EH (cell line): Measurements from ENCODE around the gene KRTAP4-11.
"Not testable (repeated sequence)": the region's sequence is repeated elsewhere in the genome, so short reads cannot be mapped to it uniquely, and the experiment has no call there.

Experiments used
- DNase-seq: peaks from one replicate; pipeline ENCODE4 v3.0.0-alpha.2; 2015; ENCODE audit warnings: low read depth

Gene KRTAP4-11

DNA sequence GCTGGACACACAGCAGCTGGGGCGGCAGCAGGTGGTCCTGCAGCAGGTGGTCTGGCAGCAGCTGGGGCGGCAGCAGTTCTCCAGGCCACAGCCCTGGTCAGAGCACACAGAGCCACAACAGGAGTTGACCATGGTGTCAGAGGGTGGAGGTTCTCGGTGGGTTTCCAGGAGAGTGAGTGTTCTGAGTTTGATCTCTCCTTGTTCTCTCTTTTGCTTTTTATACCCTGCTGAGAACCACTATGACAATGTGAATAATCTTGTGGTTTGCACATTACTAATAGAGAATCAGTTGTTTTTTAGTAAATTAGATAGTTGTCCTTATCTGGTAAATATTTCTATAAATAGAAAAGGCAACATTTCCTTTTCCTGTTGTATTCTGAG lies 5.8 kb upstream of the KRTAP4-11 start, which contains the start of gene KRTAP4-12:
TSS of gene KRTAP4-12 (minus strand) at position 192 of the 381 bp plus-strand sequence. CDS start at position 132, 60 bp downstream.
- DNase-seq: peak; percentile 36

DNA sequence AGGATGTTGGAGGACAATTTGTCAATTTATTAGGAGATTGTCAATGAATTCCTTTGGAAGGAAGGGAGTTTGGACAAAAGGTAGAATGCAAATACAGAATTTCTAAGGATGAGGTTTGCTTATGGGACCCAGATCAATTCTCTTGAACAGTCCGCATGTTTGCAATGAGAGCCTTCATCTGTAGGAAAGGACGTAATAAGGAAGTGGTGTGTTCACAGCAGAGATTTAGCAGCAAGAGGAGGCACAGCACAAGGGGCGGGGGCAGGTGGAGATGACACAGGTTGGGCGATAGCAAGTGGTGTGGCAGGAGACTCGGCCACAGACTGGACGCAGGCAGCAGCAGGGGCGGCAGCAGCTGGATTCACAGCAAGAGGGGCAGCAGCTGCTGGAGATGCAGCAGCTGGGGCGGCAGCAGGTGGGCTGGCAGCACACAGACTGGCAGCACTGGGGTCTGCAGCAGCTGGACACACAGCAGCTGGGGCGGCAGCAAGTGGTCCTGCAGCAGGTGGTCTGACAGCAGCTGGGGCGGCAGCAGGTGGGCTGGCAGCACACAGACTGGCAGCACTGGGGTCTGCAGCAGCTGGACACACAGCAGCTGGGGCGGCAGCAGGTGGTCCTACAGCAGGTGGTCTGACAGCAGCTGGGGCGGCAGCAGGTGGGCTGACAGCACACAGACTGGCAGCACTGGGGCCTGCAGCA lies 5.3 kb upstream of the KRTAP4-11 start:
- not testable (repeated sequence) for DNase-seq

DNA sequence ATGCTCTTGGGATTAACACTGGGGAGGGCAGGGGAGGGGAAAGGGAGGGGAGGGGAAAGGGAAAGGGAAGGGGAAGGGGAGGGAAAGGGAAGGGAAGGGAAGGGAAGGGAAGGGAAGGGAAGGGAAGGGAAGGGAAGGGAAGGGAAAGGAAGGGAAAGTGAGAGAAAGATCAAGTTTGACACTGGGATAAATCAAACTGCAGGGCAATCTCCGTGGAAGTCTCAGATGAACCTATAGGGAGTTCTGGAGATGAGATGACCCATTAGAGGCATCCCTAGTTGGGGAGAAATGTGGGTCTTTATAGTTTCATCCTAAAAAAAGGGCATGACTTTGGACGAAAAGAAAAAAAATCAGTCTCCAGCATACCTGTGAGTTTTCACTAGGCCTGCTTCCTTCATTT lies 3.6 kb upstream of the KRTAP4-11 start:
- DNase-seq: no peak

DNA sequence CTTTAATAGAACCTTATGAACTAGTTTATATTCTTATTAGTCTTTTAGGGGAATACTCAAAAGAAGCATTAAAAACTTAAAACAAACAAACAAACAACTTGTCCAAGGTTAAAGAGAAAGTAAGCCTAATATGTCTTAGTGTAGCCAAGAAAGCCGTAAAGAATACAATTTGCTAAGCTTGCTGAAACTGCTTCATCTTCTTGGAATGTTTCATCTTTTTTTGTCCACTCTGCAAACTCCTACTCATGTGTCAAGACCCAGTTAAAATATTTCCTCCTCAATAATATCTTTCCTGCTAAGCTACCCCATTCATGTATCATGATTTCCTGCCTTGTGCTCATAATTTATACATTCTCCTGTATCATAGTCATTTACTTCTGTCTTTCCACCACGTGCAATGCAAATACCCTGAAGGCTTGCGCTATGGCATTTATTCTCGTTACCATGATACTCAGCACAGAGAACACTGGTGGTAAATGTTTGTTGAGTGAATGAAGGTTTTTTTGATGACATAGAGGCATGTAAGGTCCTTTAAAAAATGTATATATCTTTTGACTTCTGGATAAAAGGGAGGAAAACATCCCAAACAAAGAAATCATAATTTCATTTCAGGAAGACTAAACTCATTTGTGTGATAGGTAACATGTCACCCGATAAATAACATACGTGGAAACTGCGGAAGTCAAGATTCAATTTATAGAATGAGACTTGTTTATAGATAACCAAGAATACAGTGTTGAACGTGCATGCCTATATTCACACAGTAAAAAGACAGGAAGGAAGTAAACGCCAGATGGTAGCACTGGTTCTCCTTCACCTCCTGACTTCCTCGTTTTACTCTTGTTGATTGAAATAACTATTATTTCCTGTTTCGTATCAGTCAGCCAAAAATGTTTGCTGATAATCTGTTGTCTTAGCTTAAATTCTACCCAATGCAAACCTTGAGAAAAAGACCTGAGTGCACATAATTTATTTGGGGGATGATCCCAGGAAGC lies 1.8 kb upstream of the KRTAP4-11 start:
- DNase-seq: peak; percentile 70

DNA sequence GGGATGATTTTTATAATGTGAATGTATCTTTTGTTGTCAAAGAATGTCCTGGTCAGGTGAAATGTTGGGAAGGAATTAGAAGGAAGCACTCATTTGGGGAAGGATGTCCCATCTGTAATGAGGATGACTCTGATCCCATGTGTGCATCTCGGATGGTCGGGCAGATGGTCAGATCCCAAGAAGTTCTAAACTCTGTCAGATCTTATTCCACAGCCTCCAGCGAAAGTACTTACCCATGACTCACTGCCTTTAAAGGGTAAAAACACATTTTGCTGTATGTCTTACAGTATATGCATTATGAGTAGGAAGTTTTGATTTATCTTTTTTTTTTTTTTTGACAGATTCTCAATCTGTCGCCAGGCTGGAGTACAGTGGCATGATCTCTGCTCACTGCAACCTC lies 548 bp upstream of the KRTAP4-11 start:
- DNase-seq: peak; percentile 81

DNA sequence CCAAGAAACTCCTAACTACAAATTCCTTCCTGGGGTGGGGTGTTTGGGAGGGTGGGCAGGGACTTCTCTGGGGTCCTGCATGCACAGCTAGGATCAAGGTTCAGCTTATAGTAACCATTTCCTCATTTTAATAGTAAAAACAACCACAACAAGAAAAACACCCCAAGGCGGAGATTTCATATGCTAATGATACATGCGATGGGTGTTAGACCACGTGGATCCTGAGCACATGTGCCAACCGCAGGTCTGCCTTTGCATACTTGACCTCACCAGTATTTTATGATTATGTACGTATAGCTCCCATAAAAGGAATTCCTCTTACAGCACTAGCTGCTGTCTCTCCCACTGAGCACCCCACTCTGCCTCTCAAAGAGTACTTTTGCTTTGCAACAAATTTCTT lies 1.9 kb downstream of the KRTAP4-11 start:
- DNase-seq: peak; percentile 71

DNA sequence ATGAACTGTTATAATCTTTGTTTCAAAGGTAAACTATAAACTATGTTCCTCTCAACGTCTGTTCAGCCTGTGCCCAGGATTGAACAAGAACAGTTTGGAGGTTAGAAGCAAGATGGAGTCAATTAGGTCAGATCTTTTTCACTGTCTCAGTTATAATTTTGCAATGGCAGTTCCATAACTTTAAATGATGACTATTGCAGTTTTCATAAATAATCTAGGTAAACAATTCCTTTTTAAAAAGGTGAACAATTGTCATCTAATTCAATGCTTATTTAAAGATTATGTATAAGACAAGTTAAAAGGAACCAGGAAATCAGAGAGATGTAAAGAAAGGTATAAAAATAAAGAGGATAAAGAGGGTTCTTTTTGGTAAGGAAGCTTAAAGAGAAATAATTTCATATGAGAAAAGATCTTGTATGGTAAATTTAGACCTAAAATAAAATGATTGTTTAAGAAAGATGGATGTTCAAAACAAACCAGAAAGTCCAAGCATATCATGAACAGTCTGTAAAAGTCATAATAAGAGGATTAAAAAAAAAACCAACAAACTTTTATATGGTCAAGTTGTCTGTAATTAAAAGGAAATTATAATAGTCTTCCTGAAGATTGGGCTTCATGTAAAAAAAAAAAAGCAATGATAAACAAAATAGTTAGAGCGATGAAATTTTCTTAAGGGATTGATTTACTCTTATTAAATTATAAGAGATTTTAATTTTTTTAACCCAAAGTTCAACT lies 6.9 kb downstream of the KRTAP4-11 start:
- DNase-seq: no peak

DNA sequence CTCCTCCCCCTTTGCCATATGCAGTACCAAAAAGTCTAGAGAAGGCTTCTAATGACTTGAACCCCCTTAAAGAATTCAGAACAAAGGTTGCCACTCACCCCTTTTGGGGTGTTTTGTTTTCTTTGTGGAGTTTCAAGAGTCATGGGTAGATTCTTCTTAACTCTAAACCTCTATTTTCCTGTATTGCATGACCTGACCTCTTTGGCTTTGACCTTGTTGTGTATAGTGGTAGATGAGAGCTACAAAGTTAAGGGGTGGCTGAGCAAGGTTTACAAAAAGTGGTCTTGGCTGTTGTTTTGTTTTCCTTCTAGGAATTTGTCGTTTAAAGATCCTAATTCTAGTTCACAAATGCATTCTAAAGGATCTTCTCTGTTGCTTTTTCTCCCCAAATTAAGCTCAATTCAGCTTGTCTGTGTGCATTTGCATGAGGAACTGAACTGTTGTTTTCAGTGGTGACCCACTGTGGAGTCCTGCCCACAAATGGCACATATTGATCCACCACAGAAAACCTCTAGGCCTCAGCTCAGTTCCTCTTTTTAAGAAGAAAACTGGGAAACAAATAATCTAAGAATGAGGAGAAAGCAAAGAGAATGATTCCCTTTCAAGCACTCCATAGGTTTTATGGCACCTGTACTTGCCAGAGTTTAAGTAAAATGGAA lies 9.3 kb downstream of the KRTAP4-11 start:
- not testable (repeated sequence) for DNase-seq

DNA sequence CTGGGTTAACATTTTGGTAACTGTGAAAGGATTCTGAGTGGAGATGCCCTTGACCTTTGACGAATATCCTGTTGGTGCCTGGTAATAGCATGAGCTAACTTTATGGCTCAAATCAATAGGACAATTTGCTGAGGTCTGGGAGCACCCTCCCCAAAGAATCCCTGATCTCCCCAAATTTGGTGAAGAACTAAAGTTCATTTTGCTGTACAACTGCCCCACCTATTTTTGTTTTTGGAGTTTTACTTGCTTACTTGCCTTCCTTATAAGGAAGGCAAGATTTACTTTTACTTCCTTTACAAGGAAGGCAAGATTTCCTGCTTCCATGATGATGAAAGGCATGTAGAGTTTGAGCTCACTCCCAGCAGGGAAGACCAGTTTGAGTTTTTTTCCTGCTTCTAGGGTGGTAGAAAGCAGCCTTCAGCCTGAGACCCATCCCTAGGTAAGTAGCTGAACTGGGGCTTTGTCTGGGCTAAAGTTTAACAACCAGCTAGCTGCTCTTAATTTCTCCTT lies 10.2 kb downstream of the KRTAP4-11 start:
- DNase-seq: peak; percentile 78

DNA sequence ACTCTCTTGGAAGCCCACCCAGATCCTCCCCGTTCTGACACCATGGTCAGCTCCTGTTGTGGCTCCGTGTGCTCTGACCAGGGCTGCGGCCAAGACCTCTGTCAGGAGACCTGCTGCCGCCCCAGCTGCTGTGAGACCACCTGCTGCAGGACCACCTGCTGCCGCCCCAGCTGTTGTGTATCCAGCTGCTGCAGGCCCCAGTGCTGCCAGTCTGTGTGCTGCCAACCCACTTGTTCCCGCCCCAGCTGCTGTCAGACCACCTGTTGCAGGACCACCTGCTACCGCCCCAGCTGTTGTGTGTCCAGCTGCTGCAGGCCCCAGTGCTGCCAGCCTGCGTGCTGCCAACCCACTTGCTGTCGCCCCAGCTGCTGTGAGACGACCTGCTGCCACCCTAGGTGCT lies 12.8 kb downstream of the KRTAP4-11 start, which contains the start of gene KRTAP4-9:
TSS of gene KRTAP4-9 (plus strand) at position 43 of the 400 bp plus-strand sequence. CDS start at position 43, 0 bp downstream.
- DNase-seq: not testable (repeated sequence)

DNA sequence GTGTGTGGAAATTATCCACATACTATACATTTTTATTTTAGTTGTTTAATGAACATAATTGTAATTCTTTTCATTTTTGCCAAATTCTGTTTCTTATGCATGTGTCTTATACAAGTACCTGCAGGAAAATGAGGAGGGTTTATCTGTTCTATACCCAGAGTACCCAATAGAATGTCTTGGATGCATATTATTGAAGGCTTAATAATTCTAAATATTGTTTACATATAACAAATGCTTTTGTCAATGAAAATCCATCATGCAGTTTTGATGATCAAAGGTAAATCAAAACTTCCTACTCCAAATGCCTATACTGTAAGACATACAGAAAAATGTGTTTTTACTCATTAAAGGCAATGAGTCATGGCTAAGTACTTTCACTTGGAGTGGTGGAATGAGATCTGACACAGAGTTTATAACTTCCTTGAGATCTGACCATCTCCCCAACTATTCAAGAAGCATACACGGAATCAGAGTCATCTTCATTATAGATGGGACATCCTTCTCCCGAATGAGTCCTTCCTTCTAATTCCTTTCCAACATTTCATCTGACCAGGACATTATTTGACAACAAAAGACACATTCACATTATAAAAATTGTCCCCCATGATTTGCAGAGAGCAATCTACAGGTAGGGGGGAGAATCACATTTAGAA lies 13.7 kb downstream of the KRTAP4-11 start:
- peak; percentile 87 for DNase-seq

DNA sequence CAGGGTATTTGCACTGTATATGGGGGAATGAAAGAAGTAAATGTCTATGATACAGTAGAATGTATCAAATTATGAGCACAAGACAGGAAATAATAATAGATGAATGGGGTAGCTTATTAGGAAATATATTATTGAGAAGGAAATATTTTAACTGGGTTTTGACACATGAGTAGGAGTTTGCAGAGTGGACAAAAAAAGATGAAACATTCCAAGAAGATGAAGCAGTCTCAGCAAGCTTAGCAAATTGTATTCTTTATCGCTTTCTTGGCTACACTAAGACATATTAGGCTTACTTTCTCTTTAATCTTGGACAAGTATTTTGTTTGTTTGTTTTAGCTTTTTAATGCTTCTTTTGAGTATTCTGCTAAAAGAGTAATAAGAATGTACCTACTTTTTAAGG lies 14.3 kb downstream of the KRTAP4-11 start:
- DNase-seq: peak; percentile 55

DNA sequence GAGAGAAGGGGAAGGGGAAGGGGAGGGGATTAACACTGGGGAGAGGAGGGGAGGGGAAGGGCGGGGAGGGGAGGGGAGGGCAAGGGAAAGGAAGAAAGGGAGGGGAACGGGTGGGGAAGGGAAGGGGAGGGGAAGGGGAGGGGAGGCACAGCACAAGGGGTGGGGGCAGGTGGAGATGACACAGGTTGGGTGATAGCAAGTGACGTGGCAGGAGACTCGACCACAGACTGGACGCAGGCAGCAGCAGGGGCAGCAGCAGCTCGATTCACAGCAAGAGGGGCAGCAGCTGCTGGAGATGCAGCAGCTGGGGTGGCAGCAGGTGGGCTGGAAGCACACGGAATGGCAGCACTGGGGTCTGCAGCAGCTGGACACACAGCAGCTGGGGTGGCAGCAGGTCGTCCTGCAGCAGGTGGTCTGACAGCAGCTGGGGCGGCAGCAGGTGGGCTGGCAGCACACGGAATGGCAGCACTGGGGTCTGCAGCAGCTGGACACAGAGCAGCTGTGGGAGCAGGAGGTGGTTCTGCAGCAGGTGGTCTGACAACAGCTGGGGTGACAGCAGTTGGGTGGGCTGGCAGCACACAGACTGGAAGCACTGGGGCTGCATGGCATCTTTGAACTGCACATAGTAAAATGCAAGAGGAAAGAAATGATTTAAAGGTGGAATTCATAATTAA lies 16.4 kb downstream of the KRTAP4-11 start, which contains the start of gene KRTAP4-16:
TSS of gene KRTAP4-16 (minus strand) at position 624 of the 674 bp plus-strand sequence. CDS start at position 624, 0 bp downstream.
- DNase-seq: no peak

DNA sequence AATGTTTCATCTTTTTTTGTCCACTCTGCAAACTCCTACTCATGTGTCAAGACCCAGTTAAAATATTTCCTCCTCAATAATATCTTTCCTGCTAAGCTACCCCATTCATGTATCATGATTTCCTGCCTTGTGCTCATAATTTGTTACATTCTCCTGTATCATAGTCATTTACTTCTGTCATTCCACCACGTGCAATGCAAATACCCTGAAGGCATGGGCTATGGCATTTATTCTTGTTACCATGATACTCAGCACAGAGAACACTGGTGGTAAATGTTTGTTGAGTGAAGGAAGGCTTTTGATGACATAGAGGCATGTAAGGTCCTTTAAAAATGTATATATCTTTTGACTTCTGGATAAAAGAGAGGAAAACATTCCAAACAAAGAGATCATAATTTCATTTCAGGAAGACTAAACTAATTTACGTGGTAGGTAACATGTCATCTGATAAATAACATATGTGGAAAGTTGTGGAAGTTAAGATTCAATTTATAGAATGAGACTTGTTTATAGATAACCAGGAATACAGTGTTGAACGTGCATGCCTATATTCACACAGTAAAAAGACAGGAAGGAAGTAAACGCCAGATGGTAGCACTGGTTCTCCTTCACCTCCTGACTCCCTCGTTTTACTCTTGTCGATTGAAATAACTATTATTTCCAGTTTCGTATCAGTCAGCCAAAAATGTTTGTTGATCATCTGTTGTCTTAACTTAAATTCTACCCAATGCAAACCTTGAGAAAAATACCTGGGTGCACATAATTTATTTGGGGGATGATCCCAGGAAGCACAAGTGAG lies 18.3 kb downstream of the KRTAP4-11 start:
- DNase-seq: peak; percentile 97

DNA sequence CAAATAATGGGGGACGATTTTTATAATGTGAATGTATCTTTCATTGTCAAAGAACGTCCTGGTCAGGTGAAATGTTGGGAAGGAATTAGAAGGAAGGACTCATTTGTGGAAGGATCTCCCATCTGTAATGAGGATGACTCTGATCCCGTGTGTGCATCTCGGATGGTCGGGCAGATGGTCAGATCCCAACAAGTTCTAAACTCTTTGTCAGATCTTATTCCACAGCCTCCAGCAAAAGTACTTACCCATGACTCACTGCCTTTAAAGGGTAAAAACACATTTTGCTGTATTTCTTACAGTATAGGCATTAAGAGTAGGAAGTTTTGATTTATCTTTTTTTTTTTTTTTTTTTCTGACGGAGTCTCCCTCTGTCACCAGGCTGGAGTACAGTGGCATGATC lies 19.7 kb downstream of the KRTAP4-11 start:
- peak; percentile 94 for DNase-seq

DNA sequence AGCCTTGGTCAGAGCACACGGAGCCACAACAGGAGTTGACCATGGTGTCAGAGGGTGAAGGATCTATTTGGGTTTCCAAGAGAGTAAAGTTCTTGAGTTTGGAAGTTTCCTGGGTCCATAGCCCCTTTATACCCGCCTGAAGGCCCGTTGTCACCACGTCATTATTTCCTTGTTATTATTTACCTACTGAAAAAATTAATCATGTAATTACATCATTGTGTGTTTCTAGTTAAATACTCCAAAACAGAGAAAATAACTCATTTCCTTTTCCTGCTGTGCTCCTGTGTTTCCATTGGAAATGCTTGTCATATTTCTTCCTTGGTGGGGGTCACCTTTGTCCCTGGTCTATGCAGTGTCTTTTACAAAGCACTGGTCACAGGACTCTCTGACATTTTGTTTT lies 20.1 kb downstream of the KRTAP4-11 start, which contains the start of gene KRTAP4-8:
TSS of gene KRTAP4-8 (minus strand) at position 101 of the 400 bp plus-strand sequence. CDS start at position 43, 58 bp downstream.
- no peak for DNase-seq

DNA sequence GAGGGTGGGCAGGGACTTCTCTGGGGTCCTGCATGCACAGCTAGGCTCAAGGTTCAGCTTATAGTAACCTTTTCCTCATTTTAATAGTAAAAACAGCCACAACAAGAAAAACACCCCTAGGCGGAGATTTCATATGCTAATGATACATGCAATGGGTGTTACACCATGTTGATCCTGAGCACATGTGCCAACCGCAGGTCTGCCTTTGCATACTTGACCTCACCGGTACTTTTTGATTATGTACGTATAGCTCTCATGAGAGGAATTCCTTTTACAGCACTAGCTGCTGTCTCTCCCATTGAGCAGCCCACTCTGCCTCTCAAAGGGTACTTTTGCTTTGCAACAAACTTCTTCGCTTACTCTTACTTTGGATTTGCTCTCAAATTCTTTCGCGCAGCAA lies 22.1 kb downstream of the KRTAP4-11 start:
- no peak for DNase-seq

DNA sequence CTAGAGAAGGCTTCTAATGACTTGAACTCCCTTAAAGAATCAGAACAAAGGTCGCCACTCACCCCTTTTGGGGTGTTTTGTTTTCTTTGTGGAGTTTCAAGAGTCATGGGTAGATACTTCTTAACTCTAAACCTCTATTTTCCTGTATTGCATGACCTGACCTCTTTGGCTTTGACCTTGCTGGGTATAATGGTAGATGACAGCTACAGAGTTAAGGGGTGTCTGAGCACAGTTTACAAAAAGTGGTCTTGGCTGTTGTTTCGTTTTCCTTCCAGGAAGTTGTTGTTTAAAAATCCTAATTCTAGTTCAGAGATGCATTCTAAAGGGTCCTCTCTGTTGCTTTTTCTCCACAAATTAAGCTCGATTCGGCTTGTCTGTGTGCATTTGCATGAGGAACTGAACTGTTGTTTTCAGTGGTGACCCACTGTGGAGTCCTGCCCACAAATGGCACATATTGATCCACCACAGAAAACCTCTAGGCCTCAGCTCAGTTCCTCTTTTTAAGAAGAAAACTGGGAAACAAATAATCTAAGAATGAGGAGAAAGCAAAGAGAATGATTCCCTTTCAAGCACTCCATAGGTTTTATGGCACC lies 29.3 kb downstream of the KRTAP4-11 start:
- not testable (repeated sequence) for DNase-seq
